ENCODE data around the gene ANKRD9.

Gene ANKRD9

DNA sequence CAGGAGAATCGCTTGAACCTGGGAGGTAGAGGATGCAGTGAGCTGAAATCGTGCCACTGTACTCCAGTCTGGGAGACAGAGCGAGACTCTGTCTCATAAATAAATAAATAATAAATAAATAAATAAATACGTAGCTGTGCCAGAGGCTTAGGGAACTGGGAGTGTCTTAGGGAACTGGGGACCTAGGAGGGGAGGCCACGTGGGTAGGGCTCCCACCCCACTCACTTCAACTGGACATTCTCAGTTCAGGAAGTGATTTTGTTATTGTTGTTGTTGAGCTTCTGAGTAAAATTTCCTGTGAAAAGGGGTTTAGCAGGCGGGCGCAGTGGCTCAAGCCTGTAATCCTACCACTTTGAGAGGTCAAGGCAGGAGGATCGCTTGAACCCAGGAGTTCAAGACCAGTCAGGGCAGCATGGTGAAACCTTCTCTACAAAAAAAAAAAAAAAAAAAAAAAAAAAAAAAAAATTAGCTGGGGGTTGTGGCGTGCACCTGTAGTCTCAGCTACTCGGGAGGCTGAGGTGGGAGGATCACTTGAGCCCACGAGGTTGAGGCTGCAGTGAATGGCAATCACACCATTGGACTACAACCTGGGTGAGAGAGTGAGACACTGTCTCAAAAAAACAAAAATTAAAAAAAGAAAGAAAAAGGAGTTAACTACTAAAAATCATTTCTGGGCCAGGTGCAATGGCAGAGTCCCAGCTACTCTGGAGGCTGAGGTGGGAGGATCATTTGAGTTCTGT is 19.0 kb upstream of the ANKRD9 start:
- DNase-seq (ENCODE audit: extremely low read depth, insufficient read length), result no peak

DNA sequence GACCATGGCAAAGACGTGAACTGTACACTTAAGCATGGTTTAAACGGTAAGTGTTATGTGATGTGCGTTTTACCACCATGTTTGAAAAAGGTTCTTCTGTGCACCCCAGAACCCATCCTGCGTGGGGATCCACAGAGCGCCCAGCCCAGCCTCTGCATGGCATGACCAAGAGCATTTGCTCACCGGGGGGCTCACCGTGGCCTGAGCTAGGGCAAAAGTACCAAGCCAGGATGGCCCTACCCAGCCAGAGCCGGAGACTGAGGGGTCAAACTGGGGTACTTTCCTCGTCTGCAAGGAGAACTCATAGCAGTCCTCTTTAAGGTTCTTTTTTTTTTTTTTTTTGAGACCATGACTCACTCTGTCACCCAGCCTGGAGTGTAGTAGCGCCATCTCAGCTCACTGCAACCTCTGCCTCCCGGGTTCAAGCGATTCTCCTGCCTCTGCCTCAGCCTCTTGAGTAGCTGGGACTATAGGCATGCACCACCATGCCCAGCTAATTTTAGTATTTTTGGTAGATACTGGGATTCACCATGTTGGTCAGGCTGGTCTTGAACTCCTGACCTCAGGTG is 16.4 kb upstream of the ANKRD9 start:
- TF ChIP-seq, protein P1, sequence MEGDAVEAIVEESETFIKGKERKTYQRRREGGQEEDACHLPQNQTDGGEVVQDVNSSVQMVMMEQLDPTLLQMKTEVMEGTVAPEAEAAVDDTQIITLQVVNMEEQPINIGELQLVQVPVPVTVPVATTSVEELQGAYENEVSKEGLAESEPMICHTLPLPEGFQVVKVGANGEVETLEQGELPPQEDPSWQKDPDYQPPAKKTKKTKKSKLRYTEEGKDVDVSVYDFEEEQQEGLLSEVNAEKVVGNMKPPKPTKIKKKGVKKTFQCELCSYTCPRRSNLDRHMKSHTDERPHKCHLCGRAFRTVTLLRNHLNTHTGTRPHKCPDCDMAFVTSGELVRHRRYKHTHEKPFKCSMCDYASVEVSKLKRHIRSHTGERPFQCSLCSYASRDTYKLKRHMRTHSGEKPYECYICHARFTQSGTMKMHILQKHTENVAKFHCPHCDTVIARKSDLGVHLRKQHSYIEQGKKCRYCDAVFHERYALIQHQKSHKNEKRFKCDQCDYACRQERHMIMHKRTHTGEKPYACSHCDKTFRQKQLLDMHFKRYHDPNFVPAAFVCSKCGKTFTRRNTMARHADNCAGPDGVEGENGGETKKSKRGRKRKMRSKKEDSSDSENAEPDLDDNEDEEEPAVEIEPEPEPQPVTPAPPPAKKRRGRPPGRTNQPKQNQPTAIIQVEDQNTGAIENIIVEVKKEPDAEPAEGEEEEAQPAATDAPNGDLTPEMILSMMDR (IDR thresholded peaks at IDR 0.05; ENCODE audit: insufficient read depth, low read length, poor library complexity, severe bottlenecking), result no peak
- Histone ChIP-seq H3K36me3 (ENCODE audit: control insufficient read depth, insufficient read depth, low read length) (no peaks in the 10 kb centered on the region), H3K4me3 (replicated peaks; ENCODE audit: low read depth, low read length) (no peak overlapping the region), H3K27me3 (replicated peaks; ENCODE audit: control insufficient read depth, insufficient read depth, low read length) (no peaks in the 10 kb centered on the region)
- no peak for DNase-seq (ENCODE audit: extremely low read depth, insufficient read length)

More for the DNA sequence above, 19.0 kb upstream of the ANKRD9 start:
- Histone ChIP-seq H3K4me3 (replicated peaks; ENCODE audit: low read depth, low read length) (no peak overlapping the region), H3K27me3 (replicated peaks; ENCODE audit: control insufficient read depth, insufficient read depth, low read length) (no peaks in the 10 kb centered on the region), H3K36me3 (ENCODE audit: control insufficient read depth, insufficient read depth, low read length) (no peaks in the 10 kb centered on the region)
- TF ChIP-seq, protein P1 (IDR thresholded peaks at IDR 0.05; ENCODE audit: insufficient read depth, low read length, poor library complexity, severe bottlenecking), result no peak

DNA sequence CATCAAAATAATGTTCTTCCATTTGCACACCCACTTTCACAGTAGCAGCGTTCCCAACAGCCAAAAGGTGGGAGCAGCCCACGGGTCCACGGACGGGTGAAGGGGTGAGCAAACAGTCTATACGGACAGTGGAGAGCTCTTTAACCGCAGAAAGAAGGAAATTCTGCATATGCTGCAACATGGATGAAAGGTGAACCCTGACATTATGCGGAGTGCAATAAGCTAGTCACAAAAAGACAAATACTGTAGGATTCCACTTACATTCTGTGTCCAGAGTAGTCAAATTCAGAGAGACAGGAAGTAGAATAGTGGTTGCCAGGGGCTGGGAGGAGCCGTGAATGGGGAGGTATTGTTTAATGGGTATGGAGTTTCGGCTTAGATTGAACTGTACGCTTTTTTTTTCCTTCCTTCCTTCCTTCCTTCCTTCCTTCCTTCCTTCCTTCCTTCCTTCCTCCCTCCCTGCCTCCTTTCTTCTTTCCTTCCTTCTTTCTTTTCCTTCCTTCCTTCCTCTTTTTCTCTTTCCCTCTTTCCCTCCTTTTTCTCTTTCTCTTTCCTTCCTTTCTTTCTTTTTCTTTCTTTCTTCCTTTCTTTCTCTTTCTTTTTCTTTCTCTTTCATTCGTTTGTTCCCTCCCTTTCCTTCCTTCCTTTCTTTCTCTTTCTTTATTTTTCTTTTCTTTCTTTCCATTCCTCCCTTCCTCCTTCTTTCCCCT is 15.8 kb upstream of the ANKRD9 start:
- TF ChIP-seq, protein P1 (IDR thresholded peaks at IDR 0.05; ENCODE audit: insufficient read depth, low read length, poor library complexity, severe bottlenecking), result no peak
- Histone ChIP-seq H3K27me3 (replicated peaks; ENCODE audit: control insufficient read depth, insufficient read depth, low read length) (no peaks in the 10 kb centered on the region), H3K4me3 (replicated peaks; ENCODE audit: low read depth, low read length) (peak overlapping the region; percentile 68), H3K36me3 (ENCODE audit: control insufficient read depth, insufficient read depth, low read length) (no peaks in the 10 kb centered on the region)
- DNase-seq (ENCODE audit: extremely low read depth, insufficient read length), result no peak

DNA sequence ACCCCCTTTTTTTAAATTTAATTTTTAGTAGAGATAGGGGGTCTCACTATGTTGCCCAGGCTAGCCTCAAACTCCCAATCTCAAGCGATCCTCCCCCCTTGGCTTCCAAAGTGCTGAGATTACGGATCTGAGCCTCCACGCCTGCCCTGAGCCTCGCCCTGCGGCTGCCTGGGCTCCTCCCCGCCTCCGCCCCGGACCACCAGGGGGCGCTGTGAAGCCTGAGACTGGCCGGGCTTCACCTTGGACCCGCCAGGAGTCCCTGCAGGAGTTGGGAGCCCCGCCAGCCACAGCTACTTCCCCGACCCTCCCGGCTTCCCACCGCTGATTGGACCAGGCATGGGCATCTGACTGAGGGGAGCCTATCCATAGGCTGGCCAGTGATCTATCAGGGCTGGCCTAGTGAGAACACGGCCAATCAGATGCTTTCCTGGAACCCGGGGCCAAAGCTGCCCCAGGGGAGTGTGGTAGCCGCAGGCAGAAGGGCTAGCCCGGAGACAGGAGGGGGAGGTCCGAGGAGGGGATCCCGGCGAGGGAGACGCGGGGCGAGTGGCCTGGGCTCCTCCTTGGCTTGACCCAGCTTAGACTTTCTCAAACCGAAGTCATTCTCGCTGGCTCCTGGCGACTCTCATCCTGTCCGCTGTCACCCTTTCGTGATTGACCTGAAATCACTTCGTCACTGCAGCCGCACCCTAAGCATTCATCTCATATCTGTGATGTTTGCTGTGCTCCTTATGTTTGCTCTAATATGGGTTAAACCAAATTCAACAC is 15.1 kb upstream of the ANKRD9 start:
- TF ChIP-seq, protein P1 (IDR thresholded peaks at IDR 0.05; ENCODE audit: insufficient read depth, low read length, poor library complexity, severe bottlenecking), result peak; percentile 99
- H3K27me3 ChIP-seq (replicated peaks; ENCODE audit: control insufficient read depth, insufficient read depth, low read length), result no peaks in the 10 kb centered on the region
- peak overlapping the region; percentile 68 for H3K4me3 ChIP-seq (replicated peaks; ENCODE audit: low read depth, low read length)
- peak; percentile 95 for DNase-seq (ENCODE audit: extremely low read depth, insufficient read length)
- no peaks in the 10 kb centered on the region for H3K36me3 ChIP-seq (ENCODE audit: control insufficient read depth, insufficient read depth, low read length)

DNA sequence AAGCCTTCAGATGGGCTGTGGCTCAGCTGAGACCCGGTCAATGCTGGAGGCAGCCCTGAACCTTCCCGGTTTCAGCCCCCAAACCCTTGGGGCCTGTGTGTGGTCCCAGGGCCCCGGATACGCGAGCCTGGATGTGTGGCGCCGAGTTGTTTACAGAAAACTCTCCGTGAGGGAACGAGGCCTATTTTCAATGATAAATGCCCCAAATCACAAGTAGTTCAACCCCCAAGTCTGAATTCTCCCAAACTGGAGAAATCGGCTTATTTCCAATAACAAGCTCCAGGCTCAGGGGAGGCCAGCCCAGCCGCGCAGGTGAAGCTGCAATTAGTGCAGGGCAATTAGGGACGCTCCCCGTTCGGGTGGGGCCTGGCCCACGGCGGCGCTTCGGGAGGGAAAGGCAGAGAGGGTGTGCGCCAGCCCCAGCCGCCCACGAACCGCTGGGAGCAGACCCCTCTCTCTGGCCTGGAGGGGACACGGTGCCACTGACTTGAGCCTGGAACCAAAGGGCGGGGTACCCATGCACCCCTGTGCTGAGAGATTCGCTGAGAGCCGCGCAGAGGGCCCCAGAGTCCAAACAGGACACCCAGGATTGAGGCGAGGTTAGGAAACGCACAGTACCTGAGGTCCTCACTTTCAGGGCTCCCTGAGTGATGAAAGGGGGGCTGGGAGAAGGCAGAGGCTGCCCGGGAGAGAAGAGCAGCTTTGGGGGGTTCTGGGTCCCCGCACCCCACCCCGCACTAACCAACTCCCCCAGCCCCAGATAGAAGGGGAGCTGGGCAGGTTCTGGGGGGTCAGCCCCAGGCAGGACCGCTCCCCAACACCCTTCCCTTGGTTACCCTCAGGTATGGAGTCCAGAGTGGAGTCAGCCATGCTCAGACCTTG is 14.2 kb upstream of the ANKRD9 start:
- no peak for DNase-seq (ENCODE audit: extremely low read depth, insufficient read length)
- peak overlapping the region; percentile 41 for H3K4me3 ChIP-seq (replicated peaks; ENCODE audit: low read depth, low read length)
- no peaks in the 10 kb centered on the region for H3K27me3 ChIP-seq (replicated peaks; ENCODE audit: control insufficient read depth, insufficient read depth, low read length)
- TF ChIP-seq, protein P1 (IDR thresholded peaks at IDR 0.05; ENCODE audit: insufficient read depth, low read length, poor library complexity, severe bottlenecking), result no peak
- no peaks in the 10 kb centered on the region for H3K36me3 ChIP-seq (ENCODE audit: control insufficient read depth, insufficient read depth, low read length)

Measured in GM06990 (cell line).